ENCODE data around the gene DONSON.

- TF ChIP-seq CTCF (conservative IDR thresholded peaks at IDR 0.05; ENCODE audit: low read depth, low read length) = no peak
- TF ChIP-seq EZH2 (IDR thresholded peaks at IDR 0.05; ENCODE audit: low read length, unreplicated experiment) = no peak
Observed at GRCh38 chr21:33561373-33561772, 27.1 kb downstream of the DONSON start.
